Activated naive CD8-positive, alpha-beta T cell treated with anti-CD3 and anti-CD28 coated beads, Interleukin-2, amount 50 U/mL, for 16 hours (primary cell): ENCODE measurements around the gene DENND4A.
"Not testable (repeated sequence)": the region's sequence is repeated elsewhere in the genome, so short reads cannot be mapped to it uniquely, and the experiment has no call there.

Source experiments
- DNase-seq: peaks from one replicate; pipeline ENCODE4 v3.0.0-alpha.2; 2020; ENCODE audit warnings: low read depth, low spot score

The DENND4A gene

GRCh38 chr15:65758242-65758641 is 33.9 kb downstream of the DENND4A start:
- DNase-seq: no peak

- no peak for DNase-seq
Observed at GRCh38 chr15:65757256-65757655, 34.8 kb downstream of the DENND4A start.

GRCh38 chr15:65752151-65752700 is 39.9 kb downstream of the DENND4A start:
- DNase-seq: no peak

- DNase-seq: no peak
Observed at GRCh38 chr15:65751431-65751830, 40.7 kb downstream of the DENND4A start.

GRCh38 chr15:65747265-65747664 is 44.8 kb downstream of the DENND4A start:
- no peak for DNase-seq

- DNase-seq: no peak
Observed at GRCh38 chr15:65743637-65744252, 48.3 kb downstream of the DENND4A start.

- no peak for DNase-seq
Observed at GRCh38 chr15:65740148-65740547, 51.9 kb downstream of the DENND4A start.

- DNase-seq: no peak
Observed at GRCh38 chr15:65738649-65739048, 53.4 kb downstream of the DENND4A start.

- DNase-seq: not testable (repeated sequence)
Observed at GRCh38 chr15:65733599-65733998, 58.5 kb downstream of the DENND4A start.

- no peak for DNase-seq
Observed at GRCh38 chr15:65732698-65733097, 59.4 kb downstream of the DENND4A start.

- DNase-seq: no peak
Observed at GRCh38 chr15:65731926-65732325, 60.2 kb downstream of the DENND4A start.

GRCh38 chr15:65730549-65731172 is 61.4 kb downstream of the DENND4A start:
- DNase-seq: no peak

- no peak for DNase-seq
Observed at GRCh38 chr15:65724464-65725215, 67.5 kb downstream of the DENND4A start.

GRCh38 chr15:65723876-65724275 is 68.2 kb downstream of the DENND4A start:
- no peak for DNase-seq

- no peak for DNase-seq
Observed at GRCh38 chr15:65722191-65722590, 69.9 kb downstream of the DENND4A start.

- no peak for DNase-seq
Observed at GRCh38 chr15:65712415-65712814, 79.7 kb downstream of the DENND4A start.

- DNase-seq: no peak
Observed at GRCh38 chr15:65695081-65695480, 97.0 kb downstream of the DENND4A start.

- no peak for DNase-seq
Observed at GRCh38 chr15:65690778-65691177, 101.3 kb downstream of the DENND4A start.

GRCh38 chr15:65690173-65690572 is 101.9 kb downstream of the DENND4A start:
- DNase-seq: no peak

- no peak for DNase-seq
Observed at GRCh38 chr15:65688462-65688861, 103.6 kb downstream of the DENND4A start.

GRCh38 chr15:65682404-65682911 is 109.6 kb downstream of the DENND4A start:
- no peak for DNase-seq

GRCh38 chr15:65680544-65680943 is 111.5 kb downstream of the DENND4A start:
- DNase-seq: no peak
